ENCODE data around the gene CCDC167.
A peak's percentile ranks its signal among the peaks of the same experiment; 100 is the strongest.
"Not testable (repeated sequence)": the region's sequence is repeated elsewhere in the genome, so short reads cannot be mapped to it uniquely, and the experiment has no call there.

Gene CCDC167

GRCh38 chr6:37452522-37452921 is 47.2 kb downstream of the CCDC167 start:
- Histone ChIP-seq H3K36me3 (ENCODE audit: control insufficient read depth in 1 of 2, insufficient read depth in 2 of 2, low read length in 2 of 2) (peaks cover 35 to 89% of the 10 kb centered on the region in 2 donors), H3K27me3 (ENCODE audit: control insufficient read depth in 1 of 2, insufficient read depth in 2 of 2, low read length in 2 of 2) (no peaks in the 10 kb centered on the region), H3K9me3 (ENCODE audit: control insufficient read depth in 1 of 2, low read length in 2 of 2) (no peaks in the 10 kb centered on the region), H3K4me1 (ENCODE audit: control insufficient read depth in 1 of 2, insufficient read depth in 2 of 2, low read length in 2 of 2) (no peaks in the 10 kb centered on the region), H3K27ac (ENCODE audit: low read depth, low read length) (no peak overlapping the region), H3K9ac (ENCODE audit: low read depth in 1 of 2, low read length in 2 of 2) (no peak overlapping the region), H3K4me3 (ENCODE audit: low read depth in 1 of 2, low read length in 2 of 2) (no peak overlapping the region)

GRCh38 chr6:37451441-37452193 is 48.1 kb downstream of the CCDC167 start:
- Histone ChIP-seq H3K9me3 (ENCODE audit: control insufficient read depth in 1 of 2, low read length in 2 of 2) (no peaks in the 10 kb centered on the region), H3K4me1 (ENCODE audit: control insufficient read depth in 1 of 2, insufficient read depth in 2 of 2, low read length in 2 of 2) (no peaks in the 10 kb centered on the region), H3K36me3 (ENCODE audit: control insufficient read depth in 1 of 2, insufficient read depth in 2 of 2, low read length in 2 of 2) (peaks cover 44 to 94% of the 10 kb centered on the region in 2 donors), H3K27me3 (ENCODE audit: control insufficient read depth in 1 of 2, insufficient read depth in 2 of 2, low read length in 2 of 2) (no peaks in the 10 kb centered on the region), H3K9ac (ENCODE audit: low read depth in 1 of 2, low read length in 2 of 2) (no peak overlapping the region), H3K4me3 (ENCODE audit: low read depth in 1 of 2, low read length in 2 of 2) (no peak overlapping the region), H3K27ac (ENCODE audit: low read depth, low read length) (no peak overlapping the region)

- Histone ChIP-seq H3K36me3 (ENCODE audit: control insufficient read depth in 1 of 2, insufficient read depth in 2 of 2, low read length in 2 of 2) (peaks cover 53 to 91% of the 10 kb centered on the region in 2 donors), H3K27me3 (ENCODE audit: control insufficient read depth in 1 of 2, insufficient read depth in 2 of 2, low read length in 2 of 2) (no peaks in the 10 kb centered on the region), H3K4me1 (ENCODE audit: control insufficient read depth in 1 of 2, insufficient read depth in 2 of 2, low read length in 2 of 2) (no peaks in the 10 kb centered on the region), H3K4me3 (ENCODE audit: low read depth in 1 of 2, low read length in 2 of 2) (no peak overlapping the region), H3K9ac (ENCODE audit: low read depth in 1 of 2, low read length in 2 of 2) (no peak overlapping the region), H3K9me3 (ENCODE audit: control insufficient read depth in 1 of 2, low read length in 2 of 2) (no peaks in the 10 kb centered on the region), H3K27ac (ENCODE audit: low read depth, low read length) (no peak overlapping the region)
Measured at GRCh38 chr6:37449984-37450383, 49.7 kb downstream of the CCDC167 start.

GRCh38 chr6:37443216-37443542 is 56.5 kb downstream of the CCDC167 start:
- Histone ChIP-seq H3K4me1 (ENCODE audit: control insufficient read depth in 1 of 2, insufficient read depth in 2 of 2, low read length in 2 of 2) (peaks cover 12 to 14% of the 10 kb centered on the region in 2 donors), H3K4me3 (ENCODE audit: low read depth in 1 of 2, low read length in 2 of 2) (peak overlapping the region in 1 of 2 donors; percentile 38), H3K36me3 (ENCODE audit: control insufficient read depth in 1 of 2, insufficient read depth in 2 of 2, low read length in 2 of 2) (peaks cover 30 to 61% of the 10 kb centered on the region in 2 donors)
- H3K9me3 ChIP-seq (ENCODE audit: control insufficient read depth in 1 of 2, low read length in 2 of 2); H3K27me3 ChIP-seq (ENCODE audit: control insufficient read depth in 1 of 2, insufficient read depth in 2 of 2, low read length in 2 of 2); H3K9ac ChIP-seq (ENCODE audit: low read depth in 1 of 2, low read length in 2 of 2); H3K27ac ChIP-seq (ENCODE audit: low read depth, low read length): not testable (repeated sequence)

- Histone ChIP-seq H3K9ac (ENCODE audit: low read depth in 1 of 2, low read length in 2 of 2) (peak overlapping the region; percentile 2 to 54), H3K27me3 (ENCODE audit: control insufficient read depth in 1 of 2, insufficient read depth in 2 of 2, low read length in 2 of 2) (no peaks in the 10 kb centered on the region), H3K4me1 (ENCODE audit: control insufficient read depth in 1 of 2, insufficient read depth in 2 of 2, low read length in 2 of 2) (peaks cover 12 to 14% of the 10 kb centered on the region in 2 donors), H3K4me3 (ENCODE audit: low read depth in 1 of 2, low read length in 2 of 2) (peak overlapping the region; percentile 38 to 68), H3K9me3 (ENCODE audit: control insufficient read depth in 1 of 2, low read length in 2 of 2) (no peaks in the 10 kb centered on the region), H3K36me3 (ENCODE audit: control insufficient read depth in 1 of 2, insufficient read depth in 2 of 2, low read length in 2 of 2) (peaks cover 30 to 65% of the 10 kb centered on the region in 2 donors), H3K27ac (ENCODE audit: low read depth, low read length) (no peak overlapping the region)
Measured at GRCh38 chr6:37442416-37443215, 57.1 kb downstream of the CCDC167 start.

GRCh38 chr6:37441651-37442050 is 58.0 kb downstream of the CCDC167 start:
- no peak overlapping the region for H3K27ac ChIP-seq (ENCODE audit: low read depth, low read length)
- no peaks in the 10 kb centered on the region for H3K27me3 ChIP-seq (ENCODE audit: control insufficient read depth in 1 of 2, insufficient read depth in 2 of 2, low read length in 2 of 2)
- H3K4me3 ChIP-seq (ENCODE audit: low read depth in 1 of 2, low read length in 2 of 2), result no peak overlapping the region
- peaks cover 12 to 14% of the 10 kb centered on the region in 2 donors for H3K4me1 ChIP-seq (ENCODE audit: control insufficient read depth in 1 of 2, insufficient read depth in 2 of 2, low read length in 2 of 2)
- no peaks in the 10 kb centered on the region for H3K9me3 ChIP-seq (ENCODE audit: control insufficient read depth in 1 of 2, low read length in 2 of 2)
- H3K9ac ChIP-seq (ENCODE audit: low read depth in 1 of 2, low read length in 2 of 2), result no peak overlapping the region
- peaks cover 24 to 61% of the 10 kb centered on the region in 2 donors for H3K36me3 ChIP-seq (ENCODE audit: control insufficient read depth in 1 of 2, insufficient read depth in 2 of 2, low read length in 2 of 2)

GRCh38 chr6:37438930-37439329 is 60.8 kb downstream of the CCDC167 start:
- Histone ChIP-seq H3K27me3 (ENCODE audit: control insufficient read depth in 1 of 2, insufficient read depth in 2 of 2, low read length in 2 of 2) (no peaks in the 10 kb centered on the region), H3K4me3 (ENCODE audit: low read depth in 1 of 2, low read length in 2 of 2) (no peak overlapping the region), H3K36me3 (ENCODE audit: control insufficient read depth in 1 of 2, insufficient read depth in 2 of 2, low read length in 2 of 2) (peaks cover 19 to 51% of the 10 kb centered on the region in 2 donors), H3K4me1 (ENCODE audit: control insufficient read depth in 1 of 2, insufficient read depth in 2 of 2, low read length in 2 of 2) (peaks cover 20 to 21% of the 10 kb centered on the region in 2 donors), H3K27ac (ENCODE audit: low read depth, low read length) (no peak overlapping the region), H3K9me3 (ENCODE audit: control insufficient read depth in 1 of 2, low read length in 2 of 2) (no peaks in the 10 kb centered on the region), H3K9ac (ENCODE audit: low read depth in 1 of 2, low read length in 2 of 2) (no peak overlapping the region)

GRCh38 chr6:37435816-37436215 is 63.9 kb downstream of the CCDC167 start:
- no peak overlapping the region for H3K27ac ChIP-seq (ENCODE audit: low read depth, low read length)
- H3K9ac ChIP-seq (ENCODE audit: low read depth in 1 of 2, low read length in 2 of 2), result no peak overlapping the region
- H3K4me1 ChIP-seq (ENCODE audit: control insufficient read depth in 1 of 2, insufficient read depth in 2 of 2, low read length in 2 of 2), result peaks cover 14 to 18% of the 10 kb centered on the region in 2 donors
- no peaks in the 10 kb centered on the region for H3K9me3 ChIP-seq (ENCODE audit: control insufficient read depth in 1 of 2, low read length in 2 of 2)
- no peaks in the 10 kb centered on the region for H3K27me3 ChIP-seq (ENCODE audit: control insufficient read depth in 1 of 2, insufficient read depth in 2 of 2, low read length in 2 of 2)
- no peak overlapping the region for H3K4me3 ChIP-seq (ENCODE audit: low read depth in 1 of 2, low read length in 2 of 2)
- peaks cover 17 to 44% of the 10 kb centered on the region in 2 donors for H3K36me3 ChIP-seq (ENCODE audit: control insufficient read depth in 1 of 2, insufficient read depth in 2 of 2, low read length in 2 of 2)

GRCh38 chr6:37435373-37435772 is 64.3 kb downstream of the CCDC167 start:
- Histone ChIP-seq H3K4me1 (ENCODE audit: control insufficient read depth in 1 of 2, insufficient read depth in 2 of 2, low read length in 2 of 2) (peaks cover 14 to 18% of the 10 kb centered on the region in 2 donors), H3K9me3 (ENCODE audit: control insufficient read depth in 1 of 2, low read length in 2 of 2) (no peaks in the 10 kb centered on the region), H3K27ac (ENCODE audit: low read depth, low read length) (no peak overlapping the region), H3K36me3 (ENCODE audit: control insufficient read depth in 1 of 2, insufficient read depth in 2 of 2, low read length in 2 of 2) (peaks cover 14 to 39% of the 10 kb centered on the region in 2 donors), H3K27me3 (ENCODE audit: control insufficient read depth in 1 of 2, insufficient read depth in 2 of 2, low read length in 2 of 2) (no peaks in the 10 kb centered on the region), H3K4me3 (ENCODE audit: low read depth in 1 of 2, low read length in 2 of 2) (no peak overlapping the region), H3K9ac (ENCODE audit: low read depth in 1 of 2, low read length in 2 of 2) (no peak overlapping the region)

- peak overlapping the region; percentile 90 for H3K4me3 ChIP-seq (ENCODE audit: low read depth in 1 of 2, low read length in 2 of 2)
- H3K9me3 ChIP-seq (ENCODE audit: control insufficient read depth in 1 of 2, low read length in 2 of 2), result no peaks in the 10 kb centered on the region
- H3K27me3 ChIP-seq (ENCODE audit: control insufficient read depth in 1 of 2, insufficient read depth in 2 of 2, low read length in 2 of 2), result no peaks in the 10 kb centered on the region
- H3K27ac ChIP-seq (ENCODE audit: low read depth, low read length), result peak overlapping the region; percentile 74
- peaks cover 13 to 29% of the 10 kb centered on the region in 2 donors for H3K36me3 ChIP-seq (ENCODE audit: control insufficient read depth in 1 of 2, insufficient read depth in 2 of 2, low read length in 2 of 2)
- peak overlapping the region; percentile 86 to 91 for H3K9ac ChIP-seq (ENCODE audit: low read depth in 1 of 2, low read length in 2 of 2)
- H3K4me1 ChIP-seq (ENCODE audit: control insufficient read depth in 1 of 2, insufficient read depth in 2 of 2, low read length in 2 of 2), result peaks cover 14 to 18% of the 10 kb centered on the region in 2 donors
Measured at GRCh38 chr6:37433657-37434271, 65.9 kb downstream of the CCDC167 start.
